Left ventricle myocardium inferior (tissue), 1 donor: ENCODE measurements around the gene FNDC7. TPM values are rescaled to one million over a fixed set of nuclear protein-coding genes. Genes with fewer than 3 reads are reported as not detected.

ENCODE experiments used
- DNase-seq: peaks from one replicate; pipeline ENCODE4 v3.0.0-alpha.2; 2020
- H3K27ac ChIP-seq: fragments of 200-600 bp; replicated peaks from 2 replicates; pipeline ENCODE4 v1.8.0; 2021
- H3K27me3 ChIP-seq: fragments of 200-600 bp; 2 replicates; pipeline ENCODE4 v1.8.0; 2021; ENCODE audit warnings: low read depth
- H3K36me3 ChIP-seq: fragments of 200-600 bp; 2 replicates; pipeline ENCODE4 v1.8.0; 2021
- H3K4me1 ChIP-seq: fragments of 200-600 bp; 2 replicates; pipeline ENCODE4 v1.8.0; 2021
- H3K4me3 ChIP-seq: fragments of 200-600 bp; 2 replicates; pipeline ENCODE4 v1.8.0; 2021; ENCODE audit warnings: mild to moderate bottlenecking, moderate library complexity
- H3K9me3 ChIP-seq: fragments of 200-600 bp; replicated peaks from 2 replicates; pipeline ENCODE4 v1.8.0; 2021
- CTCF ChIP-seq: fragments of 200-600 bp; IDR thresholded peaks from 2 replicates; pipeline ENCODE4 v1.8.0; 2021; ENCODE audit warnings: antibody characterized with exemption, mild to moderate bottlenecking, borderline replicate concordance
- intact Hi-C: fragments of 100-400 bp; cut with micrococcal nuclease; formaldehyde crosslinking; loops from one replicate; pipeline ENCODE4 v1.11.0; 2022
- total RNA-seq: library from RNA; stranded (reverse); fragmentation: NEBNext Ultra II Directional; extraction: Animal tissue kit (Norgen Biotek cat#: 25700); gene quantifications from one replicate; pipeline ENCODE4 v1.2.1, GENCODE V29; 2021
- donor health status: DM: no; HTN: yes; CAD: no; lungs with severe emphysema.

FNDC7 gene
- total RNA-seq, 1 donor from 2014 or later, result not detected

- H3K36me3 ChIP-seq, result peaks cover 15% of the 10 kb centered on the region
- no peak for TF ChIP-seq CTCF
- H3K4me3 ChIP-seq, result peak within 1 kb of the TSS; percentile 81
- intact Hi-C loops, result no loop called here
- peak; percentile 96 for DNase-seq
- H3K9me3 ChIP-seq, result no peaks in the 10 kb centered on the region
- no peaks in the 10 kb centered on the region for H3K27me3 ChIP-seq
- peaks cover 52% of the 10 kb centered on the region for H3K4me1 ChIP-seq
- H3K27ac ChIP-seq, result peak within 1 kb of the TSS; percentile 99
Measured at GRCh38 chr1:108691942-108692723, 20.6 kb upstream of the FNDC7 start, which contains the start of gene PRPF38B. Gene PRPF38B, plus strand, starts transcription at chr1:108692310. Its CDS starts 282 bp downstream, at chr1:108692592.

- Histone ChIP-seq H3K4me1 (peaks cover 52% of the 10 kb centered on the region), H3K27ac (peak overlapping the region; percentile 99), H3K36me3 (peaks cover 24% of the 10 kb centered on the region), H3K9me3 (no peaks in the 10 kb centered on the region), H3K4me3 (peak overlapping the region; percentile 81), H3K27me3 (no peaks in the 10 kb centered on the region)
- DNase-seq, result peak; percentile 20
- TF ChIP-seq CTCF, result no peak
- intact Hi-C loops, result no loop called here
Measured at GRCh38 chr1:108692724-108693655, 19.7 kb upstream of the FNDC7 start.

- Histone ChIP-seq H3K27ac (no peak overlapping the region), H3K36me3 (peaks cover 49% of the 10 kb centered on the region), H3K4me3 (peak overlapping the region; percentile 4), H3K9me3 (no peaks in the 10 kb centered on the region), H3K4me1 (peaks cover 52% of the 10 kb centered on the region), H3K27me3 (no peaks in the 10 kb centered on the region)
- intact Hi-C loops, result no loop called here
- no peak for DNase-seq
- no peak for TF ChIP-seq CTCF
Measured at GRCh38 chr1:108695535-108695934, 17.2 kb upstream of the FNDC7 start.

- Histone ChIP-seq H3K4me1 (peaks cover 22% of the 10 kb centered on the region), H3K4me3 (no peak overlapping the region), H3K36me3 (peaks cover 64% of the 10 kb centered on the region), H3K27me3 (no peaks in the 10 kb centered on the region), H3K27ac (no peak overlapping the region), H3K9me3 (no peaks in the 10 kb centered on the region)
- TF ChIP-seq CTCF, result no peak
- DNase-seq, result no peak
- intact Hi-C loops, result no loop called here
Measured at GRCh38 chr1:108699375-108700332, 13.1 kb upstream of the FNDC7 start.
